GM19238 (cell line): Measurements from ENCODE around the gene RPS18.
"Not testable (repeated sequence)": the region's sequence is repeated elsewhere in the genome, so short reads cannot be mapped to it uniquely, and the experiment has no call there.

Experiments used
- DNase-seq: peaks from one replicate; pipeline ENCODE4 v3.0.0; 2011; ENCODE audit warnings: low spot score; ENCODE audit not compliant: insufficient read length

Gene RPS18

GRCh38 chr6:33272275-33273128 lies 627 bp downstream of the RPS18 start:
- no peak for DNase-seq

DNA sequence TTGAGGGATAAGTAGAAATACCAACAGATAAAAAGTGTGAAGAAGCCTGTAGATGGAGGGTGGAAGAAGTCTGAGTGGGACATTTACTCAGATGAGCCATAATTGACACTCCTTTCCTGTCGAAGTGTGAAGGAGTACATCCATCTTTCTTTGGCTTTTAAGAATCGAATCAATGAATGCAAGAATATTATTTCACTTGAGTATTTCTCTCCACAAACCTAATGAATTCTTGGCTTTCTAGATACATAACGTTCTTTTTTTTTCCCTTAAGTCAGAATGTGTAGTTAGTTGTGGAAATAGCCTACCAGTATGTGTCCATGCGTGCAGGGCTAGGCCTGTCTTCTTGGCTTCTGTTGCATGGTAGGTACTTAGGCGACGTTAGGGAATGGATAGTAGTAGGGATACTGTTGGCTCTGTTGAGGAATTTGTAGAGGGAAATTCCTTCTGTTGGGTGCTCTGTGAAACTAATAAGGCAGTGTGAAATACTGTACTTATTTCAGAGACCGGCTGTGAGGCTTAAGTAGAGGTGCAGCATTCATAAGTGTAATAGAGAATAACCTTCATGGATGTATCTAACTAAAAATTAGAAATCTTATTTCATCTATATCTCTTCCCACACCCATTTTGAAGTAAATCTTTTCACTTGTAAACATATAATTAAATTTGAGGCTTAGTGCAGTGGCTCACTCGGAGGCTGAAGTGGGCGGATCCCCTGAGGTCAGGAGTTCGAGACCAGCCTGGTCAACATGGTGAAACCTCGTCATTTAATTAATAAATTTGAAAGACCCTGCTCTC lies 1.5 kb downstream of the RPS18 start:
- no peak for DNase-seq

GRCh38 chr6:33273924-33274902 lies 2.3 kb downstream of the RPS18 start:
- no peak for DNase-seq

DNA sequence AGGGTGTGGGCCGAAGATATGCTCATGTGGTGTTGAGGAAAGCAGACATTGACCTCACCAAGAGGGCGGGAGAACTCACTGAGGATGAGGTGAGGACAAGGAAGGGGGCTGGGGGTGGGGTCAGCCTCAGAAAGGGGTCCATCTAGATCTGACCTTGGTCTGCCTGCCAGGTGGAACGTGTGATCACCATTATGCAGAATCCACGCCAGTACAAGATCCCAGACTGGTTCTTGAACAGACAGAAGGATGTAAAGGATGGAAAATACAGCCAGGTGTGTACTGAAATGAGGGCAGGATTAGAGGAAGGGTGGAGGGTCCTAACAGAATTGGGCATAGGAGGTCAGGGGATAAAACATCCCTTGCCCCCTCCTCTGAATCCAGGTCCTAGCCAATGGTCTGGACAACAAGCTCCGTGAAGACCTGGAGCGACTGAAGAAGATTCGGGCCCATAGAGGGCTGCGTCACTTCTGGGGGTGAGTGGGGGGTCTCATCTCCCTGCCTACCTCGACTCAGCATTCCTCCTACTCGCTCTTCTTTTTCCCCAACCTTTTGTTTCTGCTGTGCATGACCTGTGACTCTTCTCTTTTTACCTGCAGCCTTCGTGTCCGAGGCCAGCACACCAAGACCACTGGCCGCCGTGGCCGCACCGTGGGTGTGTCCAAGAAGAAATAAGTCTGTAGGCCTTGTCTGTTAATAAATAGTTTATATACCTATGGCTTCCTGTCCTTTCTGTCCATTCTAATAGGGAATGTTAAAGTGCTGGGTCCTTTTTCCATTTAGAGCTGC lies 4.1 kb downstream of the RPS18 start:
- DNase-seq = not testable (repeated sequence)

DNA sequence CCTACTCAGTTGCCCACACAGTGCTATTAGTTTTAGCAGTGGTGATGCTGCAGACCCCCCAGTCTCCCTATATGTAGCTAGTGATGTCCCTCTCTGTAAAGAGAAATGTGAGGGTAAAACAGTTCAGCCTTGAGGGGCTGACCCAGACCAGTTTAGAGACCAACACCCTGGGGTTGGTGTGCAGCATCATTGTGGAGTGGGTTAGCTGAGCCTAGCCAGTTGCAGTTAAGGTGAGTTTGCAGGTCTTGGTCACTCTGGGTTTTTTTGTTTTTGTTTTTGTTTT lies 4.6 kb downstream of the RPS18 start:
- DNase-seq = no peak

DNA sequence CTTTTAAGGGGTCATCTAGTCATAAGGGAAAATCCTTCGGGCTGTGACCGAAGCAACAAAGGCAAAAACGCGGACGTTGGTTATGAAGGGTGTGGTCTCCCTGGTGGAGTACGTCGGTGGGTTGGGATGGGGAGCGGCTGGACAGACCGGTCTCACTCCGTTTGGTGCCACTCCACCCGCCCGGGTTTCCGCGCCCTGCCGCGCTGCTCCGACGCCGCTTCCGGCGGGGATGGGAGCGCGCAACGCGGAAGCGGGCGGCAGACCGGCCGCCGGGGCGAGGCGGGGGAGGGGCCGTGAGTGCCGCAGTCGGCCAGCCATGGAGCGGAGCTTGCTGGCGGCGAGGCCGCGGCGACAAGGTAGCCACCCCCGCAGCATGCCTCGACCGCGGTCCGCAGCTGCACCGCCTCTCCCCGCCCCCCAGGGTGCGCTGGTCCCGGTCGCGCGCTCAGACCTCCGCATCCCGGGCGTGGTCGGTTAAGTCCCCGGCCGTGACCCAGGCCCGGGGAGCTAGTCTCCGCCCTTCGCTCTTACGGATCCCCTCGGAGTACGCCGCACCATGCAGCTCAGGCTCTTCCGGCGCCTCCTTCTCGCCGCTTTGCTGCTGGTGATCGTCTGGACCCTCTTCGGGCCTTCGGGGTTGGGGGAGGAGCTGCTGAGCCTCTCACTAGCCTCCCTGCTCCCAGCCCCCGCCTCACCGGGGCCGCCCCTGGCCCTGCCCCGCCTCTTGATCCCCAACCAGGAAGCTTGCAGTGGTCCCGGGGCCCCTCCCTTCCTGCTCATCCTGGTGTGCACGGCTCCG lies 5.2 kb downstream of the RPS18 start, which contains the start of gene B3GALT4:
B3GALT4 (plus strand) TSS at position 260 of the 799 bp plus-strand sequence; CDS start at position 557, 297 bp downstream.
- peak; percentile 73 for DNase-seq

DNA sequence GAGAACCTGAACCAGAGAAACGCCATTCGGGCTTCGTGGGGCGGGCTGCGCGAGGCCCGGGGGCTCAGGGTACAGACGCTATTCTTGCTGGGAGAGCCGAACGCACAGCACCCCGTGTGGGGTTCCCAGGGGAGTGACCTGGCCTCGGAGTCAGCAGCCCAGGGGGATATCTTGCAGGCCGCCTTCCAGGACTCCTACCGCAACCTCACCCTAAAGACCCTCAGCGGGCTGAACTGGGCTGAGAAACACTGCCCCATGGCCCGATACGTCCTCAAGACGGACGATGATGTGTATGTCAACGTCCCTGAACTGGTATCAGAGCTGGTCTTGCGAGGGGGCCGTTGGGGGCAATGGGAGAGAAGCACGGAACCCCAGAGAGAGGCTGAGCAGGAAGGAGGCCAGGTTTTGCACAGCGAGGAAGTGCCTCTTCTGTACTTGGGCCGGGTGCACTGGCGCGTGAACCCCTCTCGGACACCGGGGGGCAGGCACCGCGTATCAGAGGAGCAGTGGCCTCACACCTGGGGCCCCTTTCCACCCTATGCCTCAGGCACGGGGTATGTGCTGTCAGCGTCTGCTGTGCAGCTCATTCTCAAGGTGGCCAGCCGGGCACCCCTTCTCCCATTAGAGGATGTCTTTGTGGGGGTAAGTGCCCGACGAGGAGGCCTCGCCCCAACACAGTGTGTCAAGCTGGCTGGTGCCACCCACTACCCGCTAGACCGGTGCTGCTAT lies 6.0 kb downstream of the RPS18 start:
- DNase-seq = no peak

GRCh38 chr6:33278392-33278741 lies 6.5 kb downstream of the RPS18 start:
- no peak for DNase-seq

DNA sequence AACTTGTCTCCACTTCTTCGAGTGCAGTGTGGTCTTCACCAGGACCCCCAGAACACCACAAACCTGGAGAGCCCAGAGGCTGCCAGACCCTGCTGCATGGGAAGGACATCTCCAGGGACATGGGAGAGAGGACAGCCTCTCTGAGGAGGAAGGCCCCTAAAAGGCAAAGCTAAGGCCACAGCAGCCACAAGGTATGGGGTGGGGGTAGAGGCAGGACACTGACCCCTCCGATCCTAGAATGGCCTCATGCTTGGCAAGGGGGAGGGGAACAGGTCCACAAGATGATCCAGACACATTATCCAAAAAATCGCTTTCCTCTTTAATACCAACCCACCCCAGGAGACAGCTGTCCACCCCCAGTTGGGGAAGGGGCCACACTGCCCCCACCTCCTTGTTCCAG lies 6.9 kb downstream of the RPS18 start:
- DNase-seq = no peak

- DNase-seq = no peak
These were observed 7.4 kb downstream of the RPS18 start for GRCh38 chr6:33279257-33279695.

- no peak for DNase-seq
These were observed 8.2 kb downstream of the RPS18 start for GRCh38 chr6:33279971-33280511.

GRCh38 chr6:33280539-33280938 lies 8.7 kb downstream of the RPS18 start:
- DNase-seq = no peak

DNA sequence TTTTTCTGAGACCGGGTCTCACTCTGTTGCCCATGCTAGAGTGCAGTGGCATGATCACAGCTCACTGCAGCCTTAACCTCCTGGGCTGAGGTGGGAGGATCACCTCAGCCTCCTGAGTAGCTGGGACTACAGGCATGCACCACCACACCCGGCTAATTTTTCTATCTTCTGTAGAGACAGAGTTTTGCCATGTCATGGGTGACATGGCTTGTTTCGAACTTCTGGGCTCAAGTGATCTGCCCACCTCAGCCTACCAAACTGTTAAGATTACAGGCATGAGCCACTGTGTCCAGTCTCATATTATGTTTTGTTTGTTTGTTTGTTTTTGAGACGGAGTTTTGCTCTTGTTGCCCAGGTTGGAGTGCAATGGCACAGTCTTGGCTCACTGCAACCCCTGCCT lies 13.3 kb downstream of the RPS18 start:
- DNase-seq = not testable (repeated sequence)

DNA sequence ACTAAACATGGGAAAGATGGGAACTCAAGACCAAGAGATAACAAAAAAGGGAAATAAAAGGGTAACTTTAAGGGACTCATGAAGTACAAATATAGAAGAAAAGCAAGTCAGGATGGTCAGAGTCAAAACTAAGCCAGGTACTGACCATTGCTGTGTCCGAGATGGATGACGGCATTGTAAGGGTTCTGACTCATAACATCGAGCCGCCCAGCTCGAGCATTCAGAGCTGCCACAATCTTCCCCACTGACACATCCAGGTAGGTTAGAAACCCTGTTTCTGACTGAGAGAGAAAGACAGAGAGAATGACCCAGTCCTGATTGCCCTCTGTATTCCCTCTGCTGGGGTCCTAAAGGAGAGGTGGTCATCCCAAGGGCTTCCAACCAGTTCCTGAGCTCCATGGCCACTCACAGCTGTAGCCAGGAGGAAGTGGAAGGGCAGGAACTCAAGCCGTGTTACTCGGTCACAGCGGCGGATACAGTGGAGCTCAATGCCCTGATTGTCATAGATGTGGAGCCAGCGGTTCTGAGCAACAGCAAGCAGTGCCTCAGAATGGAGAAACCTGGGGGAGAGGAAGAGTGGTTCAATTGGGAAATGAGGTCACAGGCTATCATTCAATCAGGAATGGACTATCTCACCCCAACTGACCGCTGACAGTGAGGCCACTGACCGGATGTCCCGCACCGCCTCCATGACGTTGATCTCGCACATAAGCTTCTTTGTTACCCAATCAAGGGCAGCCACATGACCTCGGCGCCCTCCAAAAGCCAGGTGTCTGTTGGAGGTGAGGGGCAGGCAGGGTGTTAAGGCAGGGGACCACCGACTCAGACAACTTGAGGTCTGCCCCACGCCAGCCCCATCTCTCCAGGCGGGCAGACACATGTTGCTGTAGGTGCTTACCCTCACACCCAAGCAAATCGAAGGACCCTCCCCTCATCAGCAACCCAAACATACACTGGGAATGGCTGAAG lies 15.4 kb downstream of the RPS18 start:
- no peak for DNase-seq

GRCh38 chr6:33288141-33288920 lies 16.5 kb downstream of the RPS18 start:
- DNase-seq = no peak

DNA sequence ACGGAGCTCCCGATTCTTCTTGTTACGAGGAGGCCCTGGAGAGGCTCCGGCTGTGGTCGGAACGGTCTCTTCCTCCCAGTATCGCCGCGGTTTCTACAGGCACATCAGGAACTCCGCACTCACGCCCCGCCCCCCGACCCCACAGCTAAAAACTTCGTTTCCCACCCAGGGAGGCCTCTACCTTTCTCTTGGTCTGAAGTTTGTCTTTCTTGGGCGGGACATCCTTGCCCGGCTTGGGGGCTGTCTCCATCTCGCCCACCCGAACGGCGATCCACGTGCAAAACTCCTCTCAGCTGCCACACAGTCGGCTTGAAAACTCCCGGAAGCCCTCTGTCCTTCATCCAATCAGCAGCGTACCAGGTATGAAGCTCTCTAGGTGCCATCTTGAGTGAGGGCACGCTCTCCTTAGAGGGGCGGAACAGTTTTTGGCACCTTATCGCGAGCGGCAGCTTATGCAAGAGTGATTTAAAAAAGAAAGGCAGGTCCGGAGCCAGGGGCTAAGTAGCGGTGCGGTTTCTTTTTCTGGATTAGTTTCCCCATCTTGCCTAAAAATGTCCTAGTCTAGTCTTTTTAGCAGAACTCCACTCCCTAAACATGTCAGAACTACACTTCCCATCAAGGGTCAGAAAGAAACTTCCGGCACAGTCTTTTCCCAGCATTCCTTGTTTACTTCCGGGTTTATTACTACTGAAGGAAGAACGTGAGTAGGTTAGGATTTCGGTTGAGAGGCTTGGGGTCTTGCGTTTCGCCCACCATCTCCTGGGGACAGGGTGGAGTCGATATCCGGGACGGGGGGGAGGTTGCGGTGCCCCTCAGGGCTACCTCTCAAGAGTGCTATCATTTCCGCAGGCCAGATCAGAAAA lies 17.3 kb downstream of the RPS18 start, which contains the start of the genes PFDN6 and WDR46:
PFDN6 (plus strand) TSS at position 681 of the 863 bp plus-strand sequence. CDS start 256 bp downstream, outside the sequence.
WDR46 (minus strand) TSS at position 319 of the 863 bp plus-strand sequence; CDS start at position 250, 69 bp downstream.
- peak; percentile 93 for DNase-seq
